ENCODE data around the gene ARR3.

- TF ChIP-seq CTCF (conservative IDR thresholded peaks at IDR 0.05), result no peak
- no peak for TF ChIP-seq ZFX (IDR thresholded peaks at IDR 0.05)
Observed at GRCh38 chrX:70292788-70293187, 24.7 kb downstream of the ARR3 start.

All from C4-2B (cell line).